ENCODE results near the gene ARHGEF33. TPM values are rescaled to one million over a fixed set of nuclear protein-coding genes. Genes with fewer than 3 reads are reported as not detected.
"Not testable (repeated sequence)": the region's sequence is repeated elsewhere in the genome, so short reads cannot be mapped to it uniquely, and the experiment has no call there.

ARHGEF33 gene
- total RNA-seq, 3 donors from 2014 or later: 0.10 to 1.5 (median 0.29) TPM

- H3K4me3 ChIP-seq: no peak overlapping the region
- no peaks in the 10 kb centered on the region for H3K36me3 ChIP-seq (ENCODE audit: low read depth)
- ATAC-seq (no peak), DNase-seq (no peak)
- no peaks in the 10 kb centered on the region for H3K4me1 ChIP-seq (ENCODE audit: low read depth)
- no peak for TF ChIP-seq CTCF (IDR thresholded peaks at IDR 0.05)
- intact Hi-C loops (cut with DNase I, micrococcal nuclease): no loop called here
- H3K9me3 ChIP-seq: no peaks in the 10 kb centered on the region
Observed at GRCh38 chr2:38930600-38930999, 40.9 kb downstream of the ARHGEF33 start.

GRCh38 chr2:38932586-38932985 is 42.9 kb downstream of the ARHGEF33 start:
- no peaks in the 10 kb centered on the region for H3K9me3 ChIP-seq
- intact Hi-C loops (cut with DNase I, micrococcal nuclease): no loop called here
- no peak for TF ChIP-seq CTCF (IDR thresholded peaks at IDR 0.05)
- no peak overlapping the region for H3K4me3 ChIP-seq
- no peaks in the 10 kb centered on the region for H3K4me1 ChIP-seq (ENCODE audit: low read depth)
- DNase-seq: no peak
- H3K36me3 ChIP-seq (ENCODE audit: low read depth): no peaks in the 10 kb centered on the region
- ATAC-seq: no peak

- DNase-seq (no peak), ATAC-seq (no peak)
- Histone ChIP-seq H3K9me3 (no peaks in the 10 kb centered on the region), H3K36me3 (ENCODE audit: low read depth) (no peaks in the 10 kb centered on the region), H3K4me3 (no peak overlapping the region), H3K4me1 (ENCODE audit: low read depth) (no peaks in the 10 kb centered on the region)
- TF ChIP-seq CTCF (IDR thresholded peaks at IDR 0.05): no peak
- intact Hi-C loops (cut with DNase I, micrococcal nuclease): no loop called here
Observed at GRCh38 chr2:38933653-38934052, 44.0 kb downstream of the ARHGEF33 start.

- Histone ChIP-seq H3K9me3 (no peaks in the 10 kb centered on the region), H3K36me3 (ENCODE audit: low read depth) (no peaks in the 10 kb centered on the region), H3K4me1 (ENCODE audit: low read depth) (no peaks in the 10 kb centered on the region), H3K4me3 (no peak overlapping the region)
- TF ChIP-seq CTCF (IDR thresholded peaks at IDR 0.05): no peak
- ATAC-seq: no peak
- intact Hi-C loops (cut with DNase I, micrococcal nuclease): no loop called here
- no peak for DNase-seq
Observed at GRCh38 chr2:38934742-38935141, 45.1 kb downstream of the ARHGEF33 start.

- intact Hi-C loops (cut with DNase I, micrococcal nuclease): no loop called here
- no peak for ATAC-seq
- no peaks in the 10 kb centered on the region for H3K36me3 ChIP-seq (ENCODE audit: low read depth)
- DNase-seq: no peak
- TF ChIP-seq CTCF (IDR thresholded peaks at IDR 0.05): no peak
- no peak overlapping the region for H3K4me3 ChIP-seq
- no peaks in the 10 kb centered on the region for H3K4me1 ChIP-seq (ENCODE audit: low read depth)
- no peaks in the 10 kb centered on the region for H3K9me3 ChIP-seq
Observed at GRCh38 chr2:38935568-38936172, 46.0 kb downstream of the ARHGEF33 start.

GRCh38 chr2:38936516-38936915 is 46.8 kb downstream of the ARHGEF33 start:
- ATAC-seq; H3K36me3 ChIP-seq (ENCODE audit: low read depth); H3K9me3 ChIP-seq; intact Hi-C loops (cut with DNase I, micrococcal nuclease); H3K4me3 ChIP-seq; H3K4me1 ChIP-seq (ENCODE audit: low read depth); DNase-seq: not testable (repeated sequence)

All from mucosa of descending colon (tissue), 3 donors.